H1 (cell line): ENCODE results near the gene ZCRB1. TPM values are rescaled to one million over a fixed set of nuclear protein-coding genes. Genes with fewer than 3 reads are reported as not detected.

Experiments
- NANOG ChIP-seq: IDR thresholded peaks from 2 replicates; pipeline ENCODE4 v1.6.1; 2011; ENCODE audit warnings: low read length, low read depth, mild to moderate bottlenecking, inconsistent platforms; ENCODE audit not compliant: insufficient read depth, poor library complexity, severe bottlenecking
- RBBP5 ChIP-seq: IDR thresholded peaks from 2 replicates; pipeline ENCODE4 v1.7.1; 2012; ENCODE audit warnings: low read depth, mild to moderate bottlenecking, inconsistent platforms, low read length, moderate library complexity, borderline replicate concordance
- RFX5 ChIP-seq: IDR thresholded peaks from 2 replicates; pipeline ENCODE4 v1.6.1; 2011; ENCODE audit warnings: low read depth, low read length, improper control_type of control experiment, borderline replicate concordance
- RXRA ChIP-seq: IDR thresholded peaks from 2 replicates; pipeline ENCODE4 v1.6.1; 2011; ENCODE audit warnings: low read depth, mild to moderate bottlenecking, low read length, moderate library complexity; ENCODE audit not compliant: insufficient read depth
- polyA plus RNA-seq, 7 experiments: library from polyadenylated mRNA; depleted of rRNA in 3 of 7; stranded (reverse) in 5 of 7; unstranded in 2 of 7; fragments of >200 nt in 5 of 7; fragments of 200-250 nt in 2 of 7; gene quantifications; 1 replicate in 5 of 7; 2 replicates in 1 of 7; 4 replicates in 1 of 7; pipeline versions ENCODE4 v1.2.1 to v1.2.3, GENCODE V29; 2011 to 2013; ENCODE audit warnings: missing spikeins in 2 of 7, mixed read lengths in 2 of 7
- total RNA-seq: library from RNA; stranded (reverse); fragmentation: NEBNext Ultra II Directional; extraction: Animal tissue kit (Norgen Biotek cat#: 25700); gene quantifications from 2 replicates; pipeline ENCODE4 v1.2.1, GENCODE V29; 2021
- TF ChIP-seq, protein P1 (sequence below): fragments of 300-600 bp; sonication (generic); IDR thresholded peaks from 2 replicates; pipeline ENCODE4 v1.7.1; 2012; ENCODE audit warnings: low read length, moderate library complexity, mild to moderate bottlenecking, inconsistent platforms; ENCODE audit not compliant: insufficient replicate concordance
- TF ChIP-seq, protein P2 (sequence below): IDR thresholded peaks from 2 replicates; pipeline ENCODE4 v1.6.1; 2011; ENCODE audit warnings: low read length, improper control_type of control experiment
- TF ChIP-seq, protein P3 (sequence below): IDR thresholded peaks from 2 replicates; pipeline ENCODE4 v1.6.1; 2012; ENCODE audit warnings: inconsistent platforms

Gene ZCRB1
- total and polyA plus RNA-seq, 2 of the 8 experiments (the other 6 are each of a cell fraction or from before 2014, with no cell fraction given) = 22.0 to 52.5 TPM

DNA sequence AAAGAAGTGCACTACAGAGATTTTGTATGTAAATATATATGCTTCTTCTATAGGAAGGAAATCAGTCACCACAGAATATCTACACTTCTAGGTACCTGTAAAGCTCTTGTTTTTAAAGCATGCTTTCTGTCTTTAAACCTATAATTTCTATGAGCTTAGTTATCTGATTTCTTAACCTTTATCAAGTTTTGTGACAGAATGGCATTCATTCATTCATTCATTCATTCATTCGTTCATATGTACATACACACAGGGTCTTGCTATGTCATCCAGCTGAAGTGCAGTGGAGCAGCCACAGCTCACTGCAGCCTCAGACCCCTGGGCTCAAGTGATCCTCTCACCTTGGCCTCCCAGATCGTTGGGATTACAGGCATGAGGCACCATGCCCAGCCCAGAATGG lies 16.1 kb upstream of the ZCRB1 start (continued):
- TF ChIP-seq, protein P1, sequence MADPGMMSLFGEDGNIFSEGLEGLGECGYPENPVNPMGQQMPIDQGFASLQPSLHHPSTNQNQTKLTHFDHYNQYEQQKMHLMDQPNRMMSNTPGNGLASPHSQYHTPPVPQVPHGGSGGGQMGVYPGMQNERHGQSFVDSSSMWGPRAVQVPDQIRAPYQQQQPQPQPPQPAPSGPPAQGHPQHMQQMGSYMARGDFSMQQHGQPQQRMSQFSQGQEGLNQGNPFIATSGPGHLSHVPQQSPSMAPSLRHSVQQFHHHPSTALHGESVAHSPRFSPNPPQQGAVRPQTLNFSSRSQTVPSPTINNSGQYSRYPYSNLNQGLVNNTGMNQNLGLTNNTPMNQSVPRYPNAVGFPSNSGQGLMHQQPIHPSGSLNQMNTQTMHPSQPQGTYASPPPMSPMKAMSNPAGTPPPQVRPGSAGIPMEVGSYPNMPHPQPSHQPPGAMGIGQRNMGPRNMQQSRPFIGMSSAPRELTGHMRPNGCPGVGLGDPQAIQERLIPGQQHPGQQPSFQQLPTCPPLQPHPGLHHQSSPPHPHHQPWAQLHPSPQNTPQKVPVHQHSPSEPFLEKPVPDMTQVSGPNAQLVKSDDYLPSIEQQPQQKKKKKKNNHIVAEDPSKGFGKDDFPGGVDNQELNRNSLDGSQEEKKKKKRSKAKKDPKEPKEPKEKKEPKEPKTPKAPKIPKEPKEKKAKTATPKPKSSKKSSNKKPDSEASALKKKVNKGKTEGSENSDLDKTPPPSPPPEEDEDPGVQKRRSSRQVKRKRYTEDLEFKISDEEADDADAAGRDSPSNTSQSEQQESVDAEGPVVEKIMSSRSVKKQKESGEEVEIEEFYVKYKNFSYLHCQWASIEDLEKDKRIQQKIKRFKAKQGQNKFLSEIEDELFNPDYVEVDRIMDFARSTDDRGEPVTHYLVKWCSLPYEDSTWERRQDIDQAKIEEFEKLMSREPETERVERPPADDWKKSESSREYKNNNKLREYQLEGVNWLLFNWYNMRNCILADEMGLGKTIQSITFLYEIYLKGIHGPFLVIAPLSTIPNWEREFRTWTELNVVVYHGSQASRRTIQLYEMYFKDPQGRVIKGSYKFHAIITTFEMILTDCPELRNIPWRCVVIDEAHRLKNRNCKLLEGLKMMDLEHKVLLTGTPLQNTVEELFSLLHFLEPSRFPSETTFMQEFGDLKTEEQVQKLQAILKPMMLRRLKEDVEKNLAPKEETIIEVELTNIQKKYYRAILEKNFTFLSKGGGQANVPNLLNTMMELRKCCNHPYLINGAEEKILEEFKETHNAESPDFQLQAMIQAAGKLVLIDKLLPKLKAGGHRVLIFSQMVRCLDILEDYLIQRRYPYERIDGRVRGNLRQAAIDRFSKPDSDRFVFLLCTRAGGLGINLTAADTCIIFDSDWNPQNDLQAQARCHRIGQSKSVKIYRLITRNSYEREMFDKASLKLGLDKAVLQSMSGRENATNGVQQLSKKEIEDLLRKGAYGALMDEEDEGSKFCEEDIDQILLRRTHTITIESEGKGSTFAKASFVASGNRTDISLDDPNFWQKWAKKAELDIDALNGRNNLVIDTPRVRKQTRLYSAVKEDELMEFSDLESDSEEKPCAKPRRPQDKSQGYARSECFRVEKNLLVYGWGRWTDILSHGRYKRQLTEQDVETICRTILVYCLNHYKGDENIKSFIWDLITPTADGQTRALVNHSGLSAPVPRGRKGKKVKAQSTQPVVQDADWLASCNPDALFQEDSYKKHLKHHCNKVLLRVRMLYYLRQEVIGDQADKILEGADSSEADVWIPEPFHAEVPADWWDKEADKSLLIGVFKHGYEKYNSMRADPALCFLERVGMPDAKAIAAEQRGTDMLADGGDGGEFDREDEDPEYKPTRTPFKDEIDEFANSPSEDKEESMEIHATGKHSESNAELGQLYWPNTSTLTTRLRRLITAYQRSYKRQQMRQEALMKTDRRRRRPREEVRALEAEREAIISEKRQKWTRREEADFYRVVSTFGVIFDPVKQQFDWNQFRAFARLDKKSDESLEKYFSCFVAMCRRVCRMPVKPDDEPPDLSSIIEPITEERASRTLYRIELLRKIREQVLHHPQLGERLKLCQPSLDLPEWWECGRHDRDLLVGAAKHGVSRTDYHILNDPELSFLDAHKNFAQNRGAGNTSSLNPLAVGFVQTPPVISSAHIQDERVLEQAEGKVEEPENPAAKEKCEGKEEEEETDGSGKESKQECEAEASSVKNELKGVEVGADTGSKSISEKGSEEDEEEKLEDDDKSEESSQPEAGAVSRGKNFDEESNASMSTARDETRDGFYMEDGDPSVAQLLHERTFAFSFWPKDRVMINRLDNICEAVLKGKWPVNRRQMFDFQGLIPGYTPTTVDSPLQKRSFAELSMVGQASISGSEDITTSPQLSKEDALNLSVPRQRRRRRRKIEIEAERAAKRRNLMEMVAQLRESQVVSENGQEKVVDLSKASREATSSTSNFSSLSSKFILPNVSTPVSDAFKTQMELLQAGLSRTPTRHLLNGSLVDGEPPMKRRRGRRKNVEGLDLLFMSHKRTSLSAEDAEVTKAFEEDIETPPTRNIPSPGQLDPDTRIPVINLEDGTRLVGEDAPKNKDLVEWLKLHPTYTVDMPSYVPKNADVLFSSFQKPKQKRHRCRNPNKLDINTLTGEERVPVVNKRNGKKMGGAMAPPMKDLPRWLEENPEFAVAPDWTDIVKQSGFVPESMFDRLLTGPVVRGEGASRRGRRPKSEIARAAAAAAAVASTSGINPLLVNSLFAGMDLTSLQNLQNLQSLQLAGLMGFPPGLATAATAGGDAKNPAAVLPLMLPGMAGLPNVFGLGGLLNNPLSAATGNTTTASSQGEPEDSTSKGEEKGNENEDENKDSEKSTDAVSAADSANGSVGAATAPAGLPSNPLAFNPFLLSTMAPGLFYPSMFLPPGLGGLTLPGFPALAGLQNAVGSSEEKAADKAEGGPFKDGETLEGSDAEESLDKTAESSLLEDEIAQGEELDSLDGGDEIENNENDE = no peak
- TF ChIP-seq, protein P2, sequence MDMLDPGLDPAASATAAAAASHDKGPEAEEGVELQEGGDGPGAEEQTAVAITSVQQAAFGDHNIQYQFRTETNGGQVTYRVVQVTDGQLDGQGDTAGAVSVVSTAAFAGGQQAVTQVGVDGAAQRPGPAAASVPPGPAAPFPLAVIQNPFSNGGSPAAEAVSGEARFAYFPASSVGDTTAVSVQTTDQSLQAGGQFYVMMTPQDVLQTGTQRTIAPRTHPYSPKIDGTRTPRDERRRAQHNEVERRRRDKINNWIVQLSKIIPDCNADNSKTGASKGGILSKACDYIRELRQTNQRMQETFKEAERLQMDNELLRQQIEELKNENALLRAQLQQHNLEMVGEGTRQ = no peak
- TF ChIP-seq RBBP5 (no peak), RFX5 (no peak), RXRA (no peak), NANOG (no peak)
- TF ChIP-seq, protein P3, sequence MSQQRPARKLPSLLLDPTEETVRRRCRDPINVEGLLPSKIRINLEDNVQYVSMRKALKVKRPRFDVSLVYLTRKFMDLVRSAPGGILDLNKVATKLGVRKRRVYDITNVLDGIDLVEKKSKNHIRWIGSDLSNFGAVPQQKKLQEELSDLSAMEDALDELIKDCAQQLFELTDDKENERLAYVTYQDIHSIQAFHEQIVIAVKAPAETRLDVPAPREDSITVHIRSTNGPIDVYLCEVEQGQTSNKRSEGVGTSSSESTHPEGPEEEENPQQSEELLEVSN = no peak
